Mononuclear cell (primary cell): Measurements from ENCODE around the gene SEC23A. TPM values are rescaled to one million over a fixed set of nuclear protein-coding genes. Genes with fewer than 3 reads are reported as not detected.
"Not testable (repeated sequence)": the region's sequence is repeated elsewhere in the genome, so short reads cannot be mapped to it uniquely, and the experiment has no call there.

Experiments
- H3K27me3 ChIP-seq: 2 replicates; pipeline ENCODE4 v1.6.0; 2011; ENCODE audit warnings: low read length, control low read depth; ENCODE audit not compliant: insufficient read depth
- H3K4me1 ChIP-seq: 2 replicates; pipeline ENCODE4 v1.5.1; 2011; ENCODE audit warnings: mild to moderate bottlenecking, low read length, control low read depth; ENCODE audit not compliant: insufficient read depth
- H3K4me3 ChIP-seq: 2 replicates; pipeline ENCODE4 v1.5.1; 2011; ENCODE audit warnings: mild to moderate bottlenecking, low read length, moderate library complexity
- H3K9me3 ChIP-seq: 2 replicates; pipeline ENCODE4 v1.5.1; 2011; ENCODE audit warnings: low read depth, mild to moderate bottlenecking, control low read depth, low read length
- total RNA-seq: library from RNA; depleted of rRNA; stranded (reverse); fragments of >200 nt; gene quantifications from one replicate; pipeline ENCODE4 v1.2.3, GENCODE V29; 2012

The SEC23A gene
- total RNA-seq, 1 donor = 110 TPM

DNA sequence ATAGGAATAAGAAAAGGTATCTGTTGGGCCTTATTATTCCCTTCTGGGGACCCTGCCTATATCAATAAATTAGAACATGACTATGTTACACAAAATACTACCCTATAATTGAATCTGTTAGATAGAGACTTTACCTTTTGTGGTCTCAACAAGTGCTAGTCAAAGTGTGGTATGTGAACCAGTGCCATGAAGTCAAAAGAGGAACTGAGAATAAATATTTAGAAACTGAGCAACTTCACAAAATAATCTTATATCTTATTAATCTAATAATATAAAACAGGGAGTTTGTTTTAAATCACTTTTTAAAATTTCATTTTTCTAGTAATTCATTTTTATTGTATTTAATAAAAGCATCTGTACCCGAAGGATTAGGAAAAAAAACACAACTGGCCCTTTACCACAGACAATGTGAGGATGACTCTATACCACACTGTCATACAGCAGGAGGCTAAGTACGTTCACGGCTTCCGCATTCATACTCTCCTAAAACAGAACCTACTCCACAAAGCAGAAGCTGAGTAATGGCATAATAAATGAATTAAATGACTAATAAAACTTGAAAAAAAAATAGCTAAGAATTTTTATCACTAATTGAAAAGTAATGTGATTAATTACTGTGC lies 42.1 kb downstream of the SEC23A start:
- Histone ChIP-seq H3K27me3 (no peaks in the 10 kb centered on the region), H3K4me1 (no peaks in the 10 kb centered on the region), H3K4me3 (no peak overlapping the region)

DNA sequence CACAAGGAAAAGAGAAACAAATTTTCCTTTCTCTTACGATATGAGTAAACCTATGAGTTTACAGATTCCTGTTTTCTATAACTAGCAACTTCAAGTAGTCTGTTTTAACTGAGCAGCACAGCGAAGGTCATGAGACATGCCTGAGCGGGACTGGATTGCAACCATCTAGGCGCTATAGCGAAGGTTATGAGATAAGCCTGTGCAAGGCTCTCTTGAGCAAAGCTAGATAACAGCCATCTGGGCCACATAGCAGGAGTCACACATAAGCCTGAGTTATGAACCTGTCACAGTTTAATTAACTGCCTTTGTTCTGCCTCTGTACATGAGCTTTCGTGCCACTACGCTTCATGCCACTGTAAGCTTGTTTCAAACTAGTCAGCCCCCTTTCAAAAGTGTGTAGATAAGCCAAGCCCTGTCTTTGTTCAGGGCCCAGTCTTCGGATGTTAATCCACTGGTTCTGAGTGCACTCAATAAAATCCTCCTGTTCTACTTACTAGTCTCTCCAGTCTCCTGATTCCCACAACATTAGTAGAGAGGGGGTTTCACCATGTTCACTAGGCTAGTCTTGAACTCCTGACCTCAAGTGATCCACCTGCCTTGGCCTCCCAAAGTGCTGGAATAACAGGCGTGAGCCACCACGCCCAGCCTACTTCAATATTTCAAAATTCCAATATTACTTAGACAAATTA lies 47.1 kb downstream of the SEC23A start:
- Histone ChIP-seq H3K9me3 (peaks cover 34% of the 10 kb centered on the region), H3K27me3 (no peaks in the 10 kb centered on the region), H3K4me1 (no peaks in the 10 kb centered on the region), H3K4me3 (no peak overlapping the region)

More for the DNA sequence above, 42.1 kb downstream of the SEC23A start:
- peaks cover 17% of the 10 kb centered on the region for H3K9me3 ChIP-seq

DNA sequence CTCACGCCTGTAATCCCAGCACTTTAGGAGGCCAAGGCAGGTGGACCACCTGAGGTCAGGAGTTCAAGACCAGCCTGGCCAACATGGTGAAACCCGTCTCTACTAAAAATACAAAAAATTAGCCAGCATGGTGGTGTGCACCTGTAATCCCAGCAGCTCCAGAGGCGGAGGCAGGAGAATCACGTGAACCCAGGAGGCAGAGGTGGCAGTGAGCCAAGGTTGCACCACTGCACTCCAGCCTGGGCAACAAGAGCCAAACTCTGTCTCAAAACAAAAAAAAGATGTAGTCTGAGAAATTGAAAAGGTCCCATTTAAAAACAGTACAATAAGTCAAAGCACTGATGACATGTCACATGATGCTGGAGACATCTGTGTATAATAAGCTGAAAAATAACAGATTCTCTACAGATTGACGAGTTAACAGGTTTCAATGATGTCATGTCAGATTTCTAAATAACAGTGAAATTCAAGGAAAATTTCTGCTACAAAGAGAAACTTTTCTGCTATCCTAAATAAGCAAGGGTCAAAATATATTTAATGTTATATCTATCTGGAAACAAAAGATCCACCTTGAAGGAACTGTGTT lies 50.1 kb downstream of the SEC23A start:
- H3K27me3 ChIP-seq, H3K4me3 ChIP-seq, H3K4me1 ChIP-seq: not testable (repeated sequence)
- peaks cover 34% of the 10 kb centered on the region for H3K9me3 ChIP-seq

DNA sequence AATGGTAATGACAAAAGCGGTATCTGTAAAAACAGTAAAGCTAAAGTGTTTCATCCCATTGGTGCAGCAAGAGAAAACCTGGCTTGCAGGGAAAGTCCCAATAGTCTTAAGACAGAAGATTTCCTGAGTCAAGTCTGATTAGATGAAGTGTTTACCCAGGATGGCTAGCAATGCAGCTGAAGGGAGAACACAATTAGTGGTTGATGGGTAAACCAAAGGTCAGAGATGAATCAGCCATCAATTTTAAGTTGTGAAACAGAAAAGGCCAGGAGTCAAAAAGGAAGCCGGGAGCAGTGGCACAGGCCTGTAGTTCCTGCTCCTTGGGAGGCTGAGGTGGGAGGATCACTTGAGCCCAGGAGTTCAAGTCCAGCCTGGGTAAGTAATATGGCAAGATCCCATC lies 52.6 kb downstream of the SEC23A start:
- Histone ChIP-seq H3K9me3 (peaks cover 12% of the 10 kb centered on the region), H3K27me3 (no peaks in the 10 kb centered on the region), H3K4me1 (no peaks in the 10 kb centered on the region), H3K4me3 (no peak overlapping the region)

DNA sequence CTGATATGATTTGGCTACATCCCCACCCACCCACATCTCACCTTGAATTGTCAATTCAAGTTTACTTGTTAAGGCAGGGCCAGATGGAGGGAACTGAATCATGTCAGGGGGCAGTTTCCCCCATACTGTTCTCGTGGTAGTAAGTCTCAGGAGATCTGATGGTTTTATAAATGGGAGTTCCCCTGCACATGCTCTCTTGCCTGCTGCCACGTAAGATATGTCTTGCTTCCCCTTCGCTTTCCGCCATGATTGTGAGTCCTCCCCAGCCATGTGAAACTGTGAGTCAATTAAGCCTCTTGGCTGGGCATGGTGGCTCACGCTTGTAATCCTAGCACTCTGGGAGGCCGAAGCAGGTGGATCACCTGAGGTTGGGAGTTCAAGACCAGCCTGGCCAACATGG lies 57.1 kb downstream of the SEC23A start:
- not testable (repeated sequence) for H3K4me3 ChIP-seq, H3K4me1 ChIP-seq, H3K27me3 ChIP-seq, H3K9me3 ChIP-seq

DNA sequence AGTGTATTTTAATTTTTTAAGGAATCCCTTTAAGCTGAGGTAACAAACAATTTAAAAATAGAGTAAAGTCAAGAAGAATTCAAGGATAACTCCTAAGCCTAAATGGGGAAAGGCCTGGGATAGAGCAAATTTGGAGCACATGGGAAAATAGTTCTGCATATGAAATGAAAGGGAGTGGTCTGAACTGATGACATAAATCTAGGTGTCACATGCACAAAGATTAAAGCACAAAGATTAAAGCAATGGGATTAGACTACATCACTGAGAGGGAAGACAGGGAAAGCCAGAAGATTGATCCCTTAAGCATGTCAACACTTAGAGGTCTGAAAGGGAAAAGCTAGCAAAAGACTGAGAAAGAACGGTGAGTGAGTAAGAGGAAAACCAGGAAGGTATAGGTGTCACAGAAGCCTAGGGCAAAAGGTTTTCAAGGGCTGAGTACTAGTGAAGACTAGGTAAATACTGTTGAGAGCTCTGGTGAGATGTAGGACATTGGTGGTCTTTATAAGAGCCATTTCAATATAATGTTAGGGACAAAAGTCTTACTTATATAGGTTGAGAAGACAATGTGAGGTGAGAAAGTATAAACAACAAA lies 59.6 kb downstream of the SEC23A start:
- Histone ChIP-seq H3K4me3 (no peak overlapping the region), H3K27me3 (no peaks in the 10 kb centered on the region), H3K9me3 (no peaks in the 10 kb centered on the region), H3K4me1 (no peaks in the 10 kb centered on the region)

DNA sequence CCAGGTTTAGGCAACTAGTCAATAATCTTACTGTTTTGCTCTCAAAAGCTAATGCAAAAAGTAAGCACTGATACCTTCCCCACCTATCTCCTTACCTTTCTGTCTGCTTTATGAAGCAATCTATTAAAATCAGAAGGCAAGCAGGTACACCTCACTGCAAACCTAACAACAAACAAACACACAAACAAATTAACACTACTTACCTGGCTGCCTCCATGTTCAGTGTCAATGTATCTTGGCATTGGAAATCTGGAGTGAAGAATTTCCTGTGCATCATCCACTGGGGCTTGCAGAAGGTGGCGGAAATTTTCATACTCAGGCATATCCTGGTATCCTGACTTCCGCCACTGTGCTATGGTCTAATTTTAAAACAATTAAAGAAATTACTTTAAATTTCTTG lies 62.5 kb downstream of the SEC23A start:
- Histone ChIP-seq H3K4me3 (no peak overlapping the region), H3K9me3 (no peaks in the 10 kb centered on the region), H3K27me3 (no peaks in the 10 kb centered on the region), H3K4me1 (no peaks in the 10 kb centered on the region)

DNA sequence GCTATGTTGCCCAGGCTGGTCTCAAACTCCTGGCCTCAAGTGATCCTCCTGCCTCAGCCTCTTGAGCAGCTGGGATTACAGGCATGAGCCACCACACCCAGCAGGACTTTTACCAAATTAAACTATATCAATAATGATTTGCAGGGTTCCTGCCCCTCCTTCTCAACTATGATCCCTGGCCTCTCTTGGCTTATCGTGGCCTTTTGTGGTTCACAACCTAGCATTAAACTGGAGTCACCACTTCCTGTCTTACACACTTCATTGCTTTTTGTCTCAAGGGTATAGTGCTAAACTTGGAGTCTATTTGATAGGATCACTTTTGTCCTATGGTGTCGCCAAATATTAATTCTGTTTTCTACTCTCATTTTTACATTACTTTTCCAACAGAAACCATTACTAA lies 64.5 kb downstream of the SEC23A start:
- Histone ChIP-seq H3K4me3 (no peak overlapping the region), H3K27me3 (no peaks in the 10 kb centered on the region), H3K4me1 (no peaks in the 10 kb centered on the region), H3K9me3 (no peaks in the 10 kb centered on the region)

DNA sequence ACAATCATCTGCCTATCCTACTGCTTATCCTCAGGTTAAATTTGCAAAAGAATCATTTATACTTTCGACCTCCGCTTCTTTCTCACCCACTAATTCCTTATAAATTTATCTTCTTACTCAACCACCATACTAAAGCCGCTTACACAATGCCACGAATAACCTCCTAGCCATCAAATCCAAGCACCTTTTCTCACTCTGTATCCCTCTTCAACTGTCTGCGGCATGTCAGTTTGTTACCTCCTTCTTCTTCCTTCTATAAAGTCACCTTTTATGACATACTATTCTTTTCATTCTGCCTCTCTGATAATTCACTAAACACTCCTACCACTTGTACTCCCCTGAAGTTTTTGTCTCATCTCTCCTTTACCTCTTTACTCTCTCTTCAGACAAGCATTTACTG lies 66.3 kb downstream of the SEC23A start:
- no peaks in the 10 kb centered on the region for H3K9me3 ChIP-seq
- no peaks in the 10 kb centered on the region for H3K4me1 ChIP-seq
- H3K27me3 ChIP-seq = no peaks in the 10 kb centered on the region
- no peak overlapping the region for H3K4me3 ChIP-seq

DNA sequence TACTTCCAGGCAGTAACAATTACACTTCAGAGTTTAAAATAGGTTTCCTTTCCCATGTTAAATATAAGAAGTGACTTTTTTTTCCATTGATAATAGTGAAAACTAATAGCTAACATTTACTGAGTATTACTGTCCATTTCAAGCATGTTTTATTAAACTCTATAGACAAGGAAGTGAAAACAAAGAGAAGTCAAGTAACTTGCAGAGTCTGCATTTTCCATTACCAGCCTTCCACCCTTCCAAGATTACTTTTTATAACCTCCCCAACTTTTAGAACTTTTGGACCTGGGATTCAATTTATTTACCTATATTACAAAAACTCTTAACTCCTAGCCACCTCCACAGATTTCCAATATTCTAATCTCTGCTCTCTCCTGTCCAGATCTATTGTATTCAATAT lies 67.7 kb downstream of the SEC23A start:
- Histone ChIP-seq H3K4me3 (no peak overlapping the region), H3K9me3 (no peaks in the 10 kb centered on the region), H3K27me3 (no peaks in the 10 kb centered on the region), H3K4me1 (no peaks in the 10 kb centered on the region)

DNA sequence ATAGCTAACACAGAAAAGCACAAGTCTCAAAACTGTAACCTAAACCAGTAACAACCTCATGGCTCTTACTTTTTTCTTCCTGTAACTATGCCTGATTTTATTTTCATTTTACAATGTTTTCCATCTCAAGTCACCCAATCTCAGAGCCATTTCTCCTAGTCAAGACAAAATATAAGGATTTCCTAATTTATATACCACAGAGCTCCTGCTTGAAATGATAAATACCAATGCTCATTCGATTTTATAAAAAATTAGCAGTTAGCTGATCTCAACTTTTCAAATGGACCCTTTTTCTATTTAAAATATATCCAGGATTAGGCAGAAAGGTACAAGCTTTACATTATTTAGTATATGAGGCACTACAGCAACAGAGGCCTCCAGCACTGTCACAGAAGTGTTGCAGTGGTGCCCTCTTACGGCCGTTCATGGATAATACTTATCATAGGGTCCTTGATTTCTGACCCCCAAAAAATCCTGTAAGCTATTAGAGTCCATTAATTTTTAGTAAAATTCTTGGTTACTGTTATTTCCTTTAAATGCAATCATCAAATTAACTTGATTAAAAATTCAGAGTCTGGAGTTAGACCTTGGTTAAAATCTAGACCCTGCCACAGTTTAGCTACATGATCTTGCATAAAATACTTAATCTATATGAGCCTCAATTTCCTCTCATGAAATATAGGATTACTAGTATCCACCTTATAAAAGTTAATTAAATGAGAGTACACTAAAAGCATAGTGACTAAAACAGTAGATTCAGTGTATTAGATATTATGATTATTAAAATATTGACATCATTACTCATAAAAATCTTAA lies 68.3 kb downstream of the SEC23A start:
- Histone ChIP-seq H3K9me3 (no peaks in the 10 kb centered on the region), H3K4me1 (no peaks in the 10 kb centered on the region), H3K27me3 (no peaks in the 10 kb centered on the region), H3K4me3 (no peak overlapping the region)

DNA sequence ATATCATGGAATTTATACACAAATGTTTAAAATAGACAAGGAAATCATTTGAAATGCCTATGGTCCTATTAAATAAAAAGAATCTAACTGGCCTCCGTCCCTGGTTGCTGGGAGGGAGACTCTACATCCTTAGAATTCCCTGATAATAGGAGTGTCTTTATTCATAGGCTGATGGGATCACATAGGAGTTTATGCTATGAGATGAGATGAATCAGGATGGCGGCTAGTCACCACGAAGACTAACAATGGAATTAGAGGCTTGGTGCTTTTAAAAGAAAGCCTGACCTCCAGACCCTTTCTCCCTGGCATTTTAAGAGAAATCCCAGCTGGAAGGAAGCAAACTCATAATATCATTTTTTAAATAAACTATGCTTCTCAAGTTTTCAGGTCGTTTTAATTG lies 69.7 kb downstream of the SEC23A start:
- Histone ChIP-seq H3K9me3 (no peaks in the 10 kb centered on the region), H3K4me1 (no peaks in the 10 kb centered on the region), H3K27me3 (no peaks in the 10 kb centered on the region), H3K4me3 (no peak overlapping the region)

DNA sequence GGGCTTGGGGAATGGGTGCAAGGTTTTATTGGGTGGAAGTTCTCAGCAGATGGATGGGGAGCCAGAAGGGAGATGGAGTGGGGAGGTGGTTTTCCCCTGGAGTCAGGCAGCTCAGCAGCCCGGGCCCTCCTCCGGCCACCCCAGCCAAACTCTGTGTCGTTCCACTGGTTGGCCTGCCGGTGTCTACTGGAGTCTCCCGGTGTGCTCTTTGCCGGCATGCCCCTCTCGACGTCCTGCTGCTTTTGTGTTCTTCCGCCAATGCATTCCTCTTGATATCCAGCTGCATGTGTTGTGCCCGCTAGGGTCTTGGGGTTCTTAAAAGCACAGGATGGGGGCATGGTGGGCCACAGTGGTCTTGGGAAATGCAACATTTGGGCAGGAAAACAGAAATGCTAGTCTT lies 72.8 kb downstream of the SEC23A start:
- Histone ChIP-seq H3K4me1 (no peaks in the 10 kb centered on the region), H3K9me3 (no peaks in the 10 kb centered on the region), H3K4me3 (no peak overlapping the region), H3K27me3 (no peaks in the 10 kb centered on the region)

DNA sequence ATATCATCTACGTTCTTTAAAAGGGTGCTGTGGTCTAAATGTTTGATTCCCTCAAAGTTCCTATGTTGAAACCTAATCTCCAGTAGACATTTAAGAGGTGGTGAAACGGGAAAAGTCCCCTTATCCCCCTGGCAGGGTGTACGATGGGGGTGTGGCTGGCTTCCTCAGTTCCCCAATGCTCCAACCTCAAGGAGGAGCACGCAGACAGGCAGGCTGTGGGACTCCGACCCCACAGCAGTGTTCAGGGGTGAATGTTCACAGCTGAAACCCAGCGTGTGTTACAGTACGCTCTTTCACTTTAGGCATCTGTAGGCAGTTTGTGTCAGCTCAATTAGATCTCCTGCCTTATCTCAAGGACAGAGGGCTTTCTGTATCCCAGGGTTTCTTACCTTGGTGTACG lies 73.2 kb downstream of the SEC23A start:
- Histone ChIP-seq H3K4me3 (no peak overlapping the region), H3K4me1 (no peaks in the 10 kb centered on the region), H3K9me3 (no peaks in the 10 kb centered on the region), H3K27me3 (no peaks in the 10 kb centered on the region)

DNA sequence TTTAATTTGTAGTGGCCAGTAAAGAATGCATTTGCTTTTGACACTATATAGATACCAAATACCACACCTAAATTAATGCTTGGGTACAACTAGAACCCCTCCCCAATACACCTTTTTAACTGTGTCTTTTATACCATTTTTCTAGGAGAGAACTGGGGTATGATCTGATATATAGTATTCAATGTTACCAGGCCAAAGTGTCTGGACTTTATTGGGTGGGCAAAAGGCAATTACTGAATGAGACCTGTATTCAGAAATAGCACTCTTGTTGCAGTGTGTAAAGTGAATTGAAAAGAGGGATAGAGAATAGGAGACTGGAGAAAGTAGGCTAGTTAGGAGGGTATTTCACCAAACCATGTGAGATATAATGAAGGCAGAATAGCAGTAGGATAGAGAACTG lies 74.4 kb downstream of the SEC23A start:
- Histone ChIP-seq H3K4me3 (no peak overlapping the region), H3K27me3 (no peaks in the 10 kb centered on the region), H3K4me1 (no peaks in the 10 kb centered on the region), H3K9me3 (no peaks in the 10 kb centered on the region)
